Upper lobe of left lung (tissue), 4 donors: ENCODE data around the gene TPO.

ENCODE experiments used
- POLR2A ChIP-seq, 4 donors: fragments of 450-650 bp; IDR thresholded peaks; one replicate each; pipeline ENCODE4 v1.5.1; 2016 to 2017; ENCODE audit warnings: antibody characterized with exemption in 4 of 4, mild to moderate bottlenecking in 2 of 4
- POLR2AphosphoS5 ChIP-seq, 2 donors: sonication (generic); formaldehyde crosslinking; IDR thresholded peaks; one replicate each; pipeline ENCODE4 v1.5.1; 2017; ENCODE audit warnings: antibody characterized with exemption in 2 of 2
- TF ChIP-seq, protein P1 (sequence below), 6 experiments: fragments of 450-650 bp in 4 of 6; fragments of 200-600 bp in 2 of 6; sonication (generic) in 2 of 6; IDR thresholded peaks; one replicate each; pipeline ENCODE4 v1.5.1; 2016 to 2019; ENCODE audit warnings: antibody characterized with exemption in 6 of 6

DNA sequence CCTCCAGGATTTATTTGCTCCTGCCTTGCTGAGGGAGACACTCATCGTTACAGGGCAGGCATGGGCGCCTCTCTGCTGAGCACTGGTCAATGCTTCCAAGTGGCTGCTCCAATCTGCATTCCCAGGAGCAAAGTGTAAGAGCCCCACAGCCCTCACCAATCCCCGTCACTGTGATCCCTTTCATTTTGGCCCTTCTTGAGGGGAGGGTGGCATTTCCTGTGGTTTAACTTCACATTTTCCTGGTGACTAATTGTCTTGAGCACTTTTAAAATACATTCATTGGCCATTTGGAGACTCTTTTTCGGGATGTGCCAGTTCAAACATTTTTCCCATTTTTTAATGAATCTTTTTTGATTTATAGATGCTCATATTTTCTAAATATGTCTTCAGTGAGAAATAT, 33.0 kb downstream of the TPO start:
- TF ChIP-seq, protein P1, sequence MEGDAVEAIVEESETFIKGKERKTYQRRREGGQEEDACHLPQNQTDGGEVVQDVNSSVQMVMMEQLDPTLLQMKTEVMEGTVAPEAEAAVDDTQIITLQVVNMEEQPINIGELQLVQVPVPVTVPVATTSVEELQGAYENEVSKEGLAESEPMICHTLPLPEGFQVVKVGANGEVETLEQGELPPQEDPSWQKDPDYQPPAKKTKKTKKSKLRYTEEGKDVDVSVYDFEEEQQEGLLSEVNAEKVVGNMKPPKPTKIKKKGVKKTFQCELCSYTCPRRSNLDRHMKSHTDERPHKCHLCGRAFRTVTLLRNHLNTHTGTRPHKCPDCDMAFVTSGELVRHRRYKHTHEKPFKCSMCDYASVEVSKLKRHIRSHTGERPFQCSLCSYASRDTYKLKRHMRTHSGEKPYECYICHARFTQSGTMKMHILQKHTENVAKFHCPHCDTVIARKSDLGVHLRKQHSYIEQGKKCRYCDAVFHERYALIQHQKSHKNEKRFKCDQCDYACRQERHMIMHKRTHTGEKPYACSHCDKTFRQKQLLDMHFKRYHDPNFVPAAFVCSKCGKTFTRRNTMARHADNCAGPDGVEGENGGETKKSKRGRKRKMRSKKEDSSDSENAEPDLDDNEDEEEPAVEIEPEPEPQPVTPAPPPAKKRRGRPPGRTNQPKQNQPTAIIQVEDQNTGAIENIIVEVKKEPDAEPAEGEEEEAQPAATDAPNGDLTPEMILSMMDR (IDR thresholded peaks at IDR 0.05), result no peak
- TF ChIP-seq POLR2A (IDR thresholded peaks at IDR 0.05) (no peak), POLR2AphosphoS5 (IDR thresholded peaks at IDR 0.05) (no peak)
